ENCODE measurements around the gene MALT1.

GRCh38 chr18:58699551-58699950, 28.3 kb downstream of the MALT1 start:
- TF ChIP-seq CTCF (IDR thresholded peaks at IDR 0.05) (no peak), POLR2A (IDR thresholded peaks at IDR 0.05) (no peak), EP300 (IDR thresholded peaks at IDR 0.05) (no peak), POLR2AphosphoS5 (IDR thresholded peaks at IDR 0.05) (no peak)
